AG04450 (cell line): ENCODE measurements around the gene SCN9A. TPM values are rescaled to one million over a fixed set of nuclear protein-coding genes. Genes with fewer than 3 reads are reported as not detected.

Source experiments
- CTCF ChIA-PET: fragments of 300-600, 350-600 bp; formaldehyde crosslinking; extraction: SDS; loops from one replicate; lab custom pipeline; 2022; ENCODE audit warnings: antibody characterized with exemption, inconsistent platforms; lab: Charles Lee
- POLR2A ChIA-PET: fragments of 350-600 bp; formaldehyde crosslinking; extraction: SDS; loops from one replicate; lab custom pipeline; 2021; ENCODE audit warnings: antibody characterized with exemption, inconsistent platforms; lab: Yijun Ruan, JAX
- DNase-seq: peaks from one replicate; pipeline ENCODE4 v3.0.0-alpha.2; 2011; ENCODE audit warnings: low read depth, low spot score
- H3K27ac ChIP-seq: one replicate; pipeline ENCODE4 v1.5.1; 2012; ENCODE audit warnings: low read depth, low read length, control low read depth
- H3K27me3 ChIP-seq: one replicate; pipeline ENCODE4 v1.6.0; 2012; ENCODE audit warnings: low read length; ENCODE audit not compliant: control insufficient read depth, insufficient read depth
- H3K4me3 ChIP-seq: 2 replicates; pipeline ENCODE4 v1.5.1; 2011; ENCODE audit warnings: mild to moderate bottlenecking, low read depth, low read length, control low read depth
- H3K9me3 ChIP-seq: 2 replicates; pipeline ENCODE4 v1.5.1; 2012; ENCODE audit warnings: low read length; ENCODE audit not compliant: control insufficient read depth, insufficient read depth
- polyA plus RNA-seq: library from polyadenylated mRNA; depleted of rRNA; stranded (reverse); fragments of >200 nt; gene quantifications from 2 replicates; pipeline ENCODE4 v1.2.3, GENCODE V29; 2011
- TF ChIP-seq, protein P1 (sequence below): IDR thresholded peaks from 2 replicates; pipeline ENCODE4 v1.5.1; 2011; ENCODE audit warnings: low read depth, low read length, control low read depth, inconsistent platforms

The SCN9A gene
- polyA plus RNA-seq, 1 experiment = 56.8 TPM

DNA sequence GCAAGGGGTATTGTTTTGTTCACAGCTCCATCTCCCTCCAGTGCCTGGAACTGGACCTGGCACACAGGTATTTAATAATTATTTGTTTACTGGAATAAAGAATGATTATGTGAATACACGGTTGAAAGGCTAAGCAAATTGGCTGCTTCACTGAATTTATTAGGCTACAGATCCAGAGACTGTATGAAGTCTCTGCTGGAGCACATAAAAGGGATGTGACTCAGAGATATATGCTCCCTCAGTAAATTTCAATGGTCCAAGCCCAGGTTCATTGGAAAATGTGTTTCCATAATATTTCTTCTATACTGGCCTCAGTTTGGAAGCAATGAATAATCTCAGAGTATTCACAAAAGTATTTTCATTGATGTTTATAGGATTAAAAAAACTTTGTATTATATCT, 126.4 kb downstream of the SCN9A start:
- ChIA-PET CTCF (interaction anchor here (0.8 kb wide), 1 partner anchor 70 kb away, joined by 3 read pairs; no protein-coding TSS in a partner anchor), POLR2A (no interaction called here)
- TF ChIP-seq, protein P1, sequence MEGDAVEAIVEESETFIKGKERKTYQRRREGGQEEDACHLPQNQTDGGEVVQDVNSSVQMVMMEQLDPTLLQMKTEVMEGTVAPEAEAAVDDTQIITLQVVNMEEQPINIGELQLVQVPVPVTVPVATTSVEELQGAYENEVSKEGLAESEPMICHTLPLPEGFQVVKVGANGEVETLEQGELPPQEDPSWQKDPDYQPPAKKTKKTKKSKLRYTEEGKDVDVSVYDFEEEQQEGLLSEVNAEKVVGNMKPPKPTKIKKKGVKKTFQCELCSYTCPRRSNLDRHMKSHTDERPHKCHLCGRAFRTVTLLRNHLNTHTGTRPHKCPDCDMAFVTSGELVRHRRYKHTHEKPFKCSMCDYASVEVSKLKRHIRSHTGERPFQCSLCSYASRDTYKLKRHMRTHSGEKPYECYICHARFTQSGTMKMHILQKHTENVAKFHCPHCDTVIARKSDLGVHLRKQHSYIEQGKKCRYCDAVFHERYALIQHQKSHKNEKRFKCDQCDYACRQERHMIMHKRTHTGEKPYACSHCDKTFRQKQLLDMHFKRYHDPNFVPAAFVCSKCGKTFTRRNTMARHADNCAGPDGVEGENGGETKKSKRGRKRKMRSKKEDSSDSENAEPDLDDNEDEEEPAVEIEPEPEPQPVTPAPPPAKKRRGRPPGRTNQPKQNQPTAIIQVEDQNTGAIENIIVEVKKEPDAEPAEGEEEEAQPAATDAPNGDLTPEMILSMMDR = no peak
- H3K27ac ChIP-seq = no peak overlapping the region
- H3K4me3 ChIP-seq = no peak overlapping the region
- no peak for DNase-seq
- H3K9me3 ChIP-seq = no peaks in the 10 kb centered on the region
- no peaks in the 10 kb centered on the region for H3K27me3 ChIP-seq

DNA sequence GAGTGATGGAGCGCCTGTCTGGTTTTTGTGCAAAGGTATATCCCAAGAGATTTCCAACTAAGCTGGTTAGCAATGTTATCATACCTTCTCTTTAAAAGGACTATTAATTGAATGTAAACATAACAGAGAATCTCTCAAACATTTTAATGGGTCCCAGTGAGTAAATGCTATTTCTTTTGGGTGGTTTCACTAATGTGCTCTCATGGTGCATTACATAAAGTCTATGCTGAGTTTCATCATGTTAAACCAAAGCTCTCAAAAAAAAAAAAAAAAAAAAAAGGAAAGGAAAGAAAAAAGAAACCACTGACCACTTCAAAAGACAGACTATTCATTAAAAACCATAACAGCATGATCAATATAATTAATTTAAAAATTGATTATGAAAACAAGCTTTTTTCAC, 128.8 kb downstream of the SCN9A start:
- TF ChIP-seq, protein P1 = no peak
- Histone ChIP-seq H3K27ac (no peak overlapping the region), H3K9me3 (no peaks in the 10 kb centered on the region), H3K27me3 (no peaks in the 10 kb centered on the region), H3K4me3 (no peak overlapping the region)
- DNase-seq = no peak
- CTCF ChIA-PET = interaction anchor here (0.6 to 0.9 kb wide), 3 partner anchors 138 to 1757 kb away, joined by 3 read pairs; no protein-coding TSS in a partner anchor
- POLR2A ChIA-PET = no interaction called here

DNA sequence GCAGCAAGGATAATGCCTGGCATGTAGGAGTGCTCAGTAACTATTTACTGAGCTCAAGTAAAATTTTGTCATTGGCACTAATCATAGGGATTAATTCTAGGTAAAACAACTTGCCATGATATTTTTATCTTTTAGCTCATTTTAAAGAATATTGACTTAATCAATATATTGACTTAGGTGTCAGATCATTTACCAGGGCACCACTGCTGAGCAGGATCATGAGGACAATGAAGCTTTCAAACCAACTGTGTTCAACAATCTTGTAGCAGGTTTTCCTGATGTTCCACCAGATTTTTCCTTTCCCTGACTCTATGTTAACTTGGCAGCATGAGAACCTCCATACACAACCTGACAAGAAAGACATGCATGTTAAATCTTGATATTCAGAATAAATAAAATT, 133.4 kb downstream of the SCN9A start:
- no peaks in the 10 kb centered on the region for H3K9me3 ChIP-seq
- H3K27ac ChIP-seq = no peak overlapping the region
- POLR2A ChIA-PET = no interaction called here
- TF ChIP-seq, protein P1 = no peak
- H3K27me3 ChIP-seq = no peaks in the 10 kb centered on the region
- H3K4me3 ChIP-seq = no peak overlapping the region
- no peak for DNase-seq
- CTCF ChIA-PET = interaction anchor here (0.6 to 1.0 kb wide), 2 partner anchors 15 to 274 kb away, joined by 3 to 4 read pairs; no protein-coding TSS in a partner anchor

DNA sequence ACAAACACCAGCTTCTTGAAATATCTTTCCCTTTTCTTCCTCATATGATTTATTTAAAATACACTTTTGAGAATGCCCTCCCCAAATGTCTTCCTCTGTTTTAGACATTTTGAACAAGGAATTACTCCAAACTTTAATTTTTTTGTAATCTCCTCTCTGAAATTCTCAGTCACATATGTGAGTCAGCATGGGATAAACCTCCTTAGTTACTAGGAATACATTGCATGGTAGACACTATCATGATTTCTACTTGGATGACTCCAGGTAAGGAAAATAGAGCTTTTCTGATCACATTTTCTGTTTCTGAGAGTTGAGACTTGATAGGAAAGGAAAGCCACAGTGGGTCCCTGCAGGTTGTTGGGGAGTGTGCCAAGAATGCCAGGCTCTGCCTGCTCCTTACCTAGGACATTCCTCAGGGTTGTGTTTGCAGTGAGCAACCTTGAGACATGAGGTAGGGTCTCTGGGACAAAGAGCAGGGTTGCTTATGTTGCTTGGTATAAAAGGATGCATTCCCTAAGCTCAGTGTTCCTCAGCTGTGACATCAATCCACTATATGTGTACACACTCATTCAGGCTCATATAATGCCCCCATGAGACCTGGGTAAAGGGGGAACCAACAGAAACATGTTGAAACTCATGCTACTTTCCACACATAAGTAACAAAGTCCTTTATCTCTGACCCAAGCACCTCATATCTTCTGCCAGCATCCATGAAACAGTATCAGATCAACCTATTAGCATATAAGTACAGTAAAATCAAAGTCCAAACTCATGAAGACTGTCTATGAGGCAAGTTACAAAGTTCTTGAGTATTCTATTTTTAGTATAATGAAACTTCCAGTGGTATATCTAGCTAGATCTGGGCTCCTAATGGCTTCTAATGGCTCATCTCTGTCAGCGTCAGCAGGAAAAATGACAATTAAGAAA, 135.1 kb downstream of the SCN9A start:
- H3K27ac ChIP-seq = peak overlapping the region; percentile 49
- POLR2A ChIA-PET = interaction anchor here (0.6 kb wide), 1 partner anchor 62 kb away, joined by 3 read pairs; no protein-coding TSS in a partner anchor
- H3K4me3 ChIP-seq = no peak overlapping the region
- TF ChIP-seq, protein P1 = no peak
- H3K9me3 ChIP-seq = no peaks in the 10 kb centered on the region
- no peak for DNase-seq
- CTCF ChIA-PET = interaction anchor here (0.9 kb wide), 1 partner anchor 276 kb away, joined by 3 read pairs; no protein-coding TSS in a partner anchor
- no peaks in the 10 kb centered on the region for H3K27me3 ChIP-seq

DNA sequence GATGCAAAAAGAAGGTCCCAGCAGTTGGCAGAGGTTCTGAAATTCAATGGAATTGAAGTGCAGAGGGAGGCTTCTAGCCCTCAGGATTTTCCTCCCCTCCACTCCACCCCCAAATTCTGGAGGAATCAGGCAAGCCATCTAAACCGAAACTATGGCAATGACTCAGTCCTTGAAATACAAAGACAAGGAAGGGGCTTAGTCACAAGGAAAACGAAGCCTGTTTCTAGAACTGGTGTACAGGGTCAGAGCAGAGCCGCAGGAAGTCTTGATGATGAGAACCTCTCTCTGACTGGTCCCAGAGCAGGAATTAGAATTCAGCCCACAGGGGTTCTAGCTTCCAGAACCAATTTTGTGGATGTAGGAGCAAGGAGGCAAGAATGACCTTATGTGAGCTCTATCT, 136.2 kb downstream of the SCN9A start:
- Histone ChIP-seq H3K4me3 (no peak overlapping the region), H3K27ac (peak overlapping the region; percentile 54), H3K9me3 (no peaks in the 10 kb centered on the region), H3K27me3 (no peaks in the 10 kb centered on the region)
- peak; percentile 76 for DNase-seq
- TF ChIP-seq, protein P1 = no peak
- POLR2A ChIA-PET = no interaction called here
- CTCF ChIA-PET = interaction anchor here (0.9 kb wide), 1 partner anchor 277 kb away, joined by 3 read pairs; no protein-coding TSS in a partner anchor
